Panc1 (cell line): ENCODE results near the gene TWF1. TPM values are rescaled to one million over a fixed set of nuclear protein-coding genes. Genes with fewer than 3 reads are reported as not detected.

ENCODE experiments used
- ATAC-seq: fragments of 200-7000 bp; cut with Tn5 transposase; 2 replicates; pipeline ENCODE4 v1.9.1; 2020; ENCODE audit warnings: mild to moderate bottlenecking, moderate library complexity
- BruUV-seq: library from RNA; stranded (reverse); fragments of 400-500 nt; replicated peaks from 2 replicates; lab custom pipeline; 2021; lab: Mats Ljungman, UMichigan
- CTCF ChIA-PET: fragments of 300-600 bp; sonication (Branson Sonifier 250); formaldehyde crosslinking; loops from one replicate; lab custom pipeline; 2022; ENCODE audit warnings: antibody characterized with exemption; lab: Charles Lee
- POLR2A ChIA-PET: fragments of 300-600 bp; sonication (Branson Sonifier 250); formaldehyde crosslinking; loops from one replicate; lab custom pipeline; 2022; ENCODE audit warnings: antibody characterized with exemption; lab: Charles Lee
- DNase-seq: peaks from one replicate; pipeline ENCODE4 v3.0.0-alpha.2; 2010; ENCODE audit warnings: low read depth, low spot score
- H3K27ac ChIP-seq: 2 replicates; pipeline ENCODE4 v1.5.1; 2011; ENCODE audit warnings: mild to moderate bottlenecking, low read length, inconsistent platforms
- H3K27me3 ChIP-seq: fragments of 200-500 bp; sonication (Bioruptor generic); 2 replicates; pipeline ENCODE4 v1.6.0; 2014; ENCODE audit warnings: low read length, inconsistent platforms; ENCODE audit not compliant: control insufficient read depth, insufficient read depth
- H3K36me3 ChIP-seq: fragments of 200-500 bp; sonication (Bioruptor generic); 2 replicates; pipeline ENCODE4 v1.5.1; 2014; ENCODE audit warnings: inconsistent platforms, mild to moderate bottlenecking, low read length, moderate library complexity; ENCODE audit not compliant: control insufficient read depth, insufficient read depth
- H3K4me1 ChIP-seq: 2 replicates; pipeline ENCODE4 v1.5.1; 2011; ENCODE audit warnings: inconsistent platforms, mild to moderate bottlenecking, low read length, moderate library complexity; ENCODE audit not compliant: control insufficient read depth, insufficient read depth
- H3K4me3 ChIP-seq, 2 experiments: 2 replicates each; pipeline ENCODE4 v1.5.1; 2011 to 2012; ENCODE audit warnings: low read depth in 2 of 2, low read length in 2 of 2, mild to moderate bottlenecking in 2 of 2, inconsistent platforms in 1 of 2, moderate library complexity in 1 of 2
- H3K9me3 ChIP-seq: fragments of 200-500 bp; sonication (Bioruptor generic); 2 replicates; pipeline ENCODE4 v1.5.1; 2014; ENCODE audit warnings: low read depth, mild to moderate bottlenecking, inconsistent platforms, low read length, moderate library complexity; ENCODE audit not compliant: control insufficient read depth, insufficient read depth
- CTCF ChIP-seq: fragments of 450-650 bp; IDR thresholded peaks from 2 replicates; pipeline ENCODE4 v1.5.1; 2017; ENCODE audit warnings: mild to moderate bottlenecking
- POLR2AphosphoS5 ChIP-seq: IDR thresholded peaks from 2 replicates; pipeline ENCODE4 v1.6.1; 2012; ENCODE audit warnings: mild to moderate bottlenecking, low read depth, low read length, moderate library complexity
- REST ChIP-seq, 2 experiments: IDR thresholded peaks; 2 replicates each; pipeline ENCODE4 v1.6.1; 2011 to 2012; ENCODE audit warnings: low read depth in 2 of 2, control low read depth in 1 of 2, low read length in 1 of 2, mild to moderate bottlenecking in 1 of 2, moderate library complexity in 1 of 2; ENCODE audit not compliant: insufficient read depth in 1 of 2
- SIN3A ChIP-seq: IDR thresholded peaks from 2 replicates; pipeline ENCODE4 v1.6.1; 2012; ENCODE audit warnings: low read depth, mild to moderate bottlenecking, low read length, moderate library complexity, borderline replicate concordance; ENCODE audit not compliant: insufficient read depth
- TCF7L2 ChIP-seq: IDR thresholded peaks from 2 replicates; pipeline ENCODE4 v1.6.1; 2011; ENCODE audit warnings: mild to moderate bottlenecking, low read depth, low read length, inconsistent platforms
- in situ Hi-C: cut with HindIII; loops from 2 replicates; pipeline ENCODE4 v1.10.0; 2016; ENCODE audit warnings: low sequenced_read_pairs, low pct_unique_long_range_greater_than_20kb
- intact Hi-C: fragments of 100-400 bp; cut with micrococcal nuclease; formaldehyde crosslinking; loops from one replicate; pipeline ENCODE4 v1.10.0; 2022; ENCODE audit not compliant: unreplicated experiment
- total RNA-seq: library from RNA; stranded (reverse); gene quantifications from one replicate; pipeline ENCODE4 v1.2.1, GENCODE V29; 2021; ENCODE audit not compliant: unreplicated experiment

TWF1 gene
- total RNA-seq, 1 experiment from 2014 or later = 103 TPM

GRCh38 chr12:43840338-43840737, 34.2 kb upstream of the TWF1 start:
- ChIA-PET CTCF (no interaction called here), POLR2A (no interaction called here)
- intact Hi-C loops = no loop called here
- Histone ChIP-seq H3K27ac (no peak overlapping the region), H3K4me1 (0 out of 2 replicates have a peak, but pooled peaks cover under 1% of the 10 kb centered on the region), H3K9me3 (no peaks in the 10 kb centered on the region), H3K4me3 (no peak overlapping the region), H3K36me3 (no peaks in the 10 kb centered on the region), H3K27me3 (no peaks in the 10 kb centered on the region)
- no peak for DNase-seq
- no peak for TF ChIP-seq SIN3A
- no peak for TF ChIP-seq REST (IDR thresholded peaks at IDR 0.05; ENCODE audit: insufficient read depth in 1 of 2, low read depth in 2 of 2, low read length in 1 of 2)
- no peak for TF ChIP-seq POLR2AphosphoS5
- TF ChIP-seq CTCF = no peak
- TF ChIP-seq TCF7L2 = no peak
- ATAC-seq = no peak
- no TSS peak for BruUV-seq
- in situ Hi-C loops = no loop called here

GRCh38 chr12:43836475-43836989, 30.4 kb upstream of the TWF1 start:
- intact Hi-C loops = no loop called here
- Histone ChIP-seq H3K36me3 (no peaks in the 10 kb centered on the region), H3K9me3 (no peaks in the 10 kb centered on the region), H3K27me3 (no peaks in the 10 kb centered on the region), H3K4me1 (0 out of 2 replicates have a peak, but pooled peaks cover 6% of the 10 kb centered on the region), H3K4me3 (peak overlapping the region; percentile 67 to 69), H3K27ac (peak overlapping the region; percentile 64)
- ATAC-seq (peak; percentile 80; the same call in 1 of the 2 replicates), DNase-seq (no peak)
- CTCF ChIA-PET = no interaction called here
- TF ChIP-seq POLR2AphosphoS5 = no peak
- no peak for TF ChIP-seq REST (IDR thresholded peaks at IDR 0.05; ENCODE audit: insufficient read depth in 1 of 2, low read depth in 2 of 2, low read length in 1 of 2)
- TF ChIP-seq TCF7L2 = no peak
- POLR2A ChIA-PET = interaction anchor here (0.7 kb wide), 1 partner anchor 55 kb away, joined by 3 read pairs; no protein-coding TSS in a partner anchor
- in situ Hi-C loops = no loop called here
- no TSS peak for BruUV-seq
